Caco-2 (cell line): ENCODE measurements around the gene C1R. TPM values are rescaled to one million over a fixed set of nuclear protein-coding genes. Genes with fewer than 3 reads are reported as not detected.

Source experiments
- BruUV-seq: library from RNA; stranded (reverse); fragments of 400-500 nt; replicated peaks from 2 replicates; lab custom pipeline; 2021; lab: Mats Ljungman, UMichigan
- CTCF ChIA-PET: fragments of 300-600 bp; sonication (Branson Sonifier 250); formaldehyde crosslinking; loops from one replicate; lab custom pipeline; 2022; ENCODE audit warnings: antibody characterized with exemption; lab: Charles Lee
- POLR2A ChIA-PET: fragments of 300-600 bp; sonication (Branson Sonifier 250); formaldehyde crosslinking; loops from one replicate; lab custom pipeline; 2022; ENCODE audit warnings: antibody characterized with exemption; lab: Charles Lee
- DNase-seq, 2 experiments: peaks; one replicate each; pipeline versions ENCODE4 v3.0.0 to v3.0.0-alpha.2; 2020 to 2022
- H3K27me3 ChIP-seq: replicated peaks from 2 replicates; pipeline ENCODE4 v1.6.0; 2011; ENCODE audit warnings: low read length; ENCODE audit not compliant: control insufficient read depth, insufficient read depth
- H3K36me3 ChIP-seq: 2 replicates; pipeline ENCODE4 v1.5.1; 2011; ENCODE audit warnings: low read length; ENCODE audit not compliant: control insufficient read depth, insufficient read depth
- H3K4me1 ChIP-seq: fragments of 250-450 bp; sonication (Bioruptor Pico); 2 replicates; pipeline ENCODE4 v1.5.1; 2020; ENCODE audit warnings: mild to moderate bottlenecking
- H3K4me3 ChIP-seq: 2 replicates; pipeline ENCODE4 v1.5.1; 2011; ENCODE audit warnings: low read depth, mild to moderate bottlenecking, control low read depth, low read length
- H3K9me3 ChIP-seq: fragments of 250-450 bp; sonication (Bioruptor Pico); 2 replicates; pipeline ENCODE4 v1.5.1; 2020; ENCODE audit warnings: mild to moderate bottlenecking, moderate library complexity
- H3K27ac Mint-ChIP-seq: one replicate; pipeline ENCODE4 v1.8.0; 2022; ENCODE audit warnings: mixed read lengths; ENCODE audit not compliant: unreplicated experiment
- H3K27me3 Mint-ChIP-seq: one replicate; pipeline ENCODE4 v1.8.0; 2022; ENCODE audit warnings: mixed read lengths; ENCODE audit not compliant: insufficient read depth, unreplicated experiment
- H3K36me3 Mint-ChIP-seq: one replicate; pipeline ENCODE4 v1.8.0; 2022; ENCODE audit warnings: mild to moderate bottlenecking, mixed read lengths; ENCODE audit not compliant: insufficient read depth, unreplicated experiment
- H3K4me1 Mint-ChIP-seq: one replicate; pipeline ENCODE4 v1.8.0; 2022; ENCODE audit warnings: low read depth, mixed read lengths; ENCODE audit not compliant: unreplicated experiment
- H3K4me3 Mint-ChIP-seq: one replicate; pipeline ENCODE4 v1.8.0; 2022; ENCODE audit warnings: mild to moderate bottlenecking, moderate library complexity, mixed read lengths; ENCODE audit not compliant: unreplicated experiment
- H3K9me3 Mint-ChIP-seq: one replicate; pipeline ENCODE4 v1.8.0; 2022; ENCODE audit warnings: mixed read lengths; ENCODE audit not compliant: unreplicated experiment
- intact Hi-C: fragments of 100-400 bp; cut with micrococcal nuclease; formaldehyde crosslinking; loops from one replicate; pipeline ENCODE4 v1.10.0; 2022; ENCODE audit not compliant: unreplicated experiment
- total RNA-seq: library from RNA; stranded (reverse); gene quantifications from 2 replicates; pipeline ENCODE4 v1.2.3, GENCODE V29; 2022
- TF ChIP-seq, protein P1 (sequence below), 2 experiments: fragments of 200-600 bp in 1 of 2; IDR thresholded peaks; 1 replicate in 1 of 2; 2 replicates in 1 of 2; pipeline versions ENCODE4 v1.5.1 to v1.8.0; 2011 to 2022; ENCODE audit warnings: antibody characterized with exemption in 1 of 2, control low read depth in 1 of 2, inconsistent platforms in 1 of 2, low read depth in 1 of 2, low read length in 1 of 2, mild to moderate bottlenecking in 1 of 2, moderate library complexity in 1 of 2; ENCODE audit not compliant: insufficient read depth in 1 of 2, severe bottlenecking in 1 of 2, unreplicated experiment in 1 of 2

Gene C1R
- total RNA-seq, 1 experiment from 2014 or later: 3.9 TPM

DNA sequence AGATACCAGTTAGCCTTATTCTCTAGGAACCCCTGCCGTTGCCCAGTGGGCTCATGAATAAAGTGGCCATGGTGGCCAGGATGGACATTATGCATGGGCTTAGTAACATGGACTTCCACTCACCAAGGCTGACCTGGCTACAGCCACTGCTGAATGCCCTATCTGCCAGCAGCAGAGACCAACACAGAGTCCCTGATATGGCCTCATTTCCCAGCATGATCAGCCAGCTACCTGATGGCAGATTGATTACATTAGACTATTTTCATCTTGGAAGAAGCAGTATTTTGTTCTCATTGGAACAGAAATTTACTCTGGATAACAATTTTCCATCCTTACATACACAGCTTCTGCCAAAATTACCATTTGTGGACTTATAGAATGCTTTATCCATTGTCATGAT, 57.8 kb downstream of the C1R start:
- peaks cover 22% of the 10 kb centered on the region for H3K9me3 Mint-ChIP-seq

DNA sequence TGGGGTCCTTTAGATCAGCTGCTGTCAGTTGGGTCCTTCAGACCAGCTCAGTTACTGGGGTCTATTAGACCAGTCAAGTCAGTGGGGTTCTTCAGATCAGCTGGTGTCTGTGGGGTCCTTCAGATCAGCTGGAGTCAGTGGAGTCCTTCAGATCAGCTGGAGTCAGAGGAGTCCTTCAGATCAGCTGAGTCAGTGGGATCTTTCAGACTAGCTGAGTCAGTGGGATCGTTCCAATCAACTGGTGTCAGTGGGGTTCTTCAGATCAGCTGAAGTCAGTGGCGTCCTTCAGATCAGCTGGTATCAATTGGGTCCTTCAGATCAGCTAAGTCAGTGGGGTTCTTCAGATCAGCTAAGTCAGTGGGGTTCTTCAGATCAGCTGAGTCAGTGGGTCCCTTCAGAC, 59.3 kb downstream of the C1R start:
- Mint-ChIP-seq H3K27ac (no peak overlapping the region), H3K4me1 (no peaks in the 10 kb centered on the region), H3K36me3 (no peaks in the 10 kb centered on the region), H3K4me3 (no peak overlapping the region), H3K9me3 (peaks cover 11% of the 10 kb centered on the region), H3K27me3 (peaks cover 3% of the 10 kb centered on the region)
- no peaks in the 10 kb centered on the region; the same call in 1 of the 2 replicates for H3K36me3 ChIP-seq
- ChIA-PET CTCF (interaction anchor here (0.6 kb wide), 1 partner anchor 210 kb away, joined by 3 read pairs; no protein-coding TSS in a partner anchor), POLR2A (interaction anchor here (0.6 kb wide), 1 partner anchor 76 kb away, joined by 3 read pairs; the partner anchor contains the start of gene C1RL)
- peaks cover 18% of the 10 kb centered on the region for H3K9me3 ChIP-seq
- TF ChIP-seq, protein P1, sequence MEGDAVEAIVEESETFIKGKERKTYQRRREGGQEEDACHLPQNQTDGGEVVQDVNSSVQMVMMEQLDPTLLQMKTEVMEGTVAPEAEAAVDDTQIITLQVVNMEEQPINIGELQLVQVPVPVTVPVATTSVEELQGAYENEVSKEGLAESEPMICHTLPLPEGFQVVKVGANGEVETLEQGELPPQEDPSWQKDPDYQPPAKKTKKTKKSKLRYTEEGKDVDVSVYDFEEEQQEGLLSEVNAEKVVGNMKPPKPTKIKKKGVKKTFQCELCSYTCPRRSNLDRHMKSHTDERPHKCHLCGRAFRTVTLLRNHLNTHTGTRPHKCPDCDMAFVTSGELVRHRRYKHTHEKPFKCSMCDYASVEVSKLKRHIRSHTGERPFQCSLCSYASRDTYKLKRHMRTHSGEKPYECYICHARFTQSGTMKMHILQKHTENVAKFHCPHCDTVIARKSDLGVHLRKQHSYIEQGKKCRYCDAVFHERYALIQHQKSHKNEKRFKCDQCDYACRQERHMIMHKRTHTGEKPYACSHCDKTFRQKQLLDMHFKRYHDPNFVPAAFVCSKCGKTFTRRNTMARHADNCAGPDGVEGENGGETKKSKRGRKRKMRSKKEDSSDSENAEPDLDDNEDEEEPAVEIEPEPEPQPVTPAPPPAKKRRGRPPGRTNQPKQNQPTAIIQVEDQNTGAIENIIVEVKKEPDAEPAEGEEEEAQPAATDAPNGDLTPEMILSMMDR (IDR thresholded peaks at IDR 0.05; ENCODE audit: insufficient read depth in 1 of 2, low read depth in 1 of 2, low read length in 1 of 2, severe bottlenecking in 1 of 2, unreplicated experiment in 1 of 2): no peak
- no peak for DNase-seq
- intact Hi-C loops: no loop called here
- BruUV-seq: no TSS peak
- no peaks in the 10 kb centered on the region for H3K4me1 ChIP-seq
- H3K4me3 ChIP-seq: no peak overlapping the region
- H3K27me3 ChIP-seq: no peaks in the 10 kb centered on the region

More for the DNA sequence above, 57.8 kb downstream of the C1R start:
- TF ChIP-seq, protein P1 (IDR thresholded peaks at IDR 0.05; ENCODE audit: insufficient read depth in 1 of 2, low read depth in 1 of 2, low read length in 1 of 2, severe bottlenecking in 1 of 2, unreplicated experiment in 1 of 2): no peak
- no peak overlapping the region for H3K4me3 ChIP-seq
- CTCF ChIA-PET: no interaction called here
- no peaks in the 10 kb centered on the region for H3K27me3 ChIP-seq
- Mint-ChIP-seq H3K36me3 (no peaks in the 10 kb centered on the region), H3K4me1 (no peaks in the 10 kb centered on the region), H3K27ac (no peak overlapping the region), H3K4me3 (no peak overlapping the region), H3K27me3 (peaks cover 3% of the 10 kb centered on the region)
- intact Hi-C loops: no loop called here
- H3K4me1 ChIP-seq: no peaks in the 10 kb centered on the region
- DNase-seq: no peak
- no peaks in the 10 kb centered on the region; the same call in 1 of the 2 replicates for H3K36me3 ChIP-seq
- peaks cover 18% of the 10 kb centered on the region for H3K9me3 ChIP-seq
- POLR2A ChIA-PET: no interaction called here
- no TSS peak for BruUV-seq

DNA sequence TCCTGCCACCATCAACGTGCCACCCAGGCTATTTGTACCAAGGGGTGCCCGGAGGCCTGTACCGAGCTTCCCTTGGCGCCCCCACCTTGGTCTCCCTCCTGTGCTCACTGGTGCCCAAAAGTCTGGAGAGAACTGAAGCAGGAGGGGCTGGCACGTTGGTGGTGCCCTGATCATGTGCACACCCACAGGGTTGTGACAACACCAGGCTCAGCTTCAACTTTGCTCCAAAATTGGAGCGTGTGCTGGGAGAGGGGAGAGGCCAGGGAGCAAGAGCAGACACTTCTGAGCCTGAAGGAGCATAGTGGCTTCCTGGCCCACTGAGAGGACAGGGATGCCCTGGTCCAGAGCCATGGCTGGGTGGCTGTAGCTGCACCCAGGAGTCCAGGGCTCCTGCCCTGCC, 60.9 kb downstream of the C1R start:
- no peak overlapping the region for H3K27ac Mint-ChIP-seq
- peaks cover 3% of the 10 kb centered on the region for H3K27me3 Mint-ChIP-seq
- no peak overlapping the region for H3K4me3 Mint-ChIP-seq
- peaks cover 11% of the 10 kb centered on the region for H3K9me3 Mint-ChIP-seq
- no peaks in the 10 kb centered on the region for H3K27me3 ChIP-seq
- H3K4me1 Mint-ChIP-seq: no peaks in the 10 kb centered on the region
- H3K36me3 Mint-ChIP-seq: no peaks in the 10 kb centered on the region
- intact Hi-C loops: no loop called here
- ChIA-PET POLR2A (no interaction called here), CTCF (no interaction called here)
- TF ChIP-seq, protein P1 (IDR thresholded peaks at IDR 0.05; ENCODE audit: insufficient read depth in 1 of 2, low read depth in 1 of 2, low read length in 1 of 2, severe bottlenecking in 1 of 2, unreplicated experiment in 1 of 2): no peak
- no TSS peak for BruUV-seq
- no peaks in the 10 kb centered on the region for H3K4me1 ChIP-seq
- H3K9me3 ChIP-seq: peaks cover 18% of the 10 kb centered on the region
- no peak for DNase-seq
- H3K4me3 ChIP-seq: no peak overlapping the region
- no peaks in the 10 kb centered on the region; the same call in 1 of the 2 replicates for H3K36me3 ChIP-seq

Other genes with a start within 250 kb of the C1R start
- 147 and 152 TPM in 2 replicates for gene CDCA3, start 241.2 kb downstream of the C1R start, total RNA-seq
- 226 and 230 TPM in 2 replicates for gene USP5, start 240.3 kb downstream of the C1R start, total RNA-seq
- gene TPI1, start 224.9 kb downstream of the C1R start, total RNA-seq: 1,141 and 1,254 TPM in 2 replicates
- gene SPSB2, start 219.1 kb downstream of the C1R start, total RNA-seq: 23.7 and 24.7 TPM in 2 replicates
- 7.8 and 8.6 TPM in 2 replicates for gene LRRC23, start 187.6 kb downstream of the C1R start, total RNA-seq
- 23.2 and 25.3 TPM in 2 replicates for gene ENO2, start 177.9 kb downstream of the C1R start, total RNA-seq
- 126 TPM in 2 replicates for gene ATN1, start 164.5 kb downstream of the C1R start, total RNA-seq
- gene RNU7-1, start 148.6 kb downstream of the C1R start, total RNA-seq: not detected in 2 replicates
- 111 TPM in 2 replicates for gene C12orf57, start 148.4 kb downstream of the C1R start, total RNA-seq
- 43.9 and 54.8 TPM in 2 replicates for gene PTPN6, start 141.1 kb downstream of the C1R start, total RNA-seq
- gene PHB2, start 121.8 kb downstream of the C1R start, total RNA-seq: 411 and 479 TPM in 2 replicates
- gene EMG1, start 121.5 kb downstream of the C1R start, total RNA-seq: 149 and 161 TPM in 2 replicates
- gene LPCAT3, start 74.0 kb downstream of the C1R start, total RNA-seq: 142 and 155 TPM in 2 replicates
- gene C1S, start 31.7 kb downstream of the C1R start, total RNA-seq: 5.3 and 6.1 TPM in 2 replicates
- gene C1RL, start 16.8 kb upstream of the C1R start, total RNA-seq: 38.7 and 40.2 TPM in 2 replicates
- gene RBP5, start 36.4 kb upstream of the C1R start, total RNA-seq: 0.86 and 1.8 TPM in 2 replicates
- gene CLSTN3, start 37.9 kb upstream of the C1R start, total RNA-seq: 40.2 and 44.3 TPM in 2 replicates
- 74.5 and 82.7 TPM in 2 replicates for gene PEX5, start 97.2 kb upstream of the C1R start, total RNA-seq
- gene ACSM4, start 211.6 kb upstream of the C1R start, total RNA-seq: not detected in 2 replicates